ENCODE measurements around the gene CTSK.
"Not testable (repeated sequence)": the region's sequence is repeated elsewhere in the genome, so short reads cannot be mapped to it uniquely, and the experiment has no call there.

CTSK gene

DNA sequence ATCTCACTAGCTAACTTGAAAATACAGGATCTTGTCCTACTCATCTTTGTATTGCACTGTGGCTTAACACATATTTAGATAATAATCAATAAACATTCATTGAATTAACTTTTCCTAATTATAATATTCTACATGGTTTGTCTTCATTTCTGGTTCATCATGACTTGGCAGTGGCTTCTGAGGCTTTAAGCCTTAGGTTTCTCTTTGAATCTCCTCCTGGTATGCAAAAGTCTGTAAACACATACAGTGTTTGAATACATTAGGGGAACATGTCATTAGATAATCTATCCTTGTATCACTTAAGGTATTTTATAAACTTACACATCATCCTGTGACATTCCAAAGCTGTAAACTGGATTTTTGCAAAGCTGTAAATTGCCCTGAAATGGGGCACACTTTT, 20.6 kb downstream of the CTSK start:
- H3K9me3 Mint-ChIP-seq = no peaks in the 10 kb centered on the region
- no peak overlapping the region for H3K4me3 Mint-ChIP-seq
- DNase-seq (ENCODE audit: low spot score in 2 of 2) (no peak), ATAC-seq (peak; percentile 21)
- H3K4me1 Mint-ChIP-seq = no peaks in the 10 kb centered on the region
- no peaks in the 10 kb centered on the region for H3K36me3 Mint-ChIP-seq
- H3K27ac Mint-ChIP-seq = no peak overlapping the region

DNA sequence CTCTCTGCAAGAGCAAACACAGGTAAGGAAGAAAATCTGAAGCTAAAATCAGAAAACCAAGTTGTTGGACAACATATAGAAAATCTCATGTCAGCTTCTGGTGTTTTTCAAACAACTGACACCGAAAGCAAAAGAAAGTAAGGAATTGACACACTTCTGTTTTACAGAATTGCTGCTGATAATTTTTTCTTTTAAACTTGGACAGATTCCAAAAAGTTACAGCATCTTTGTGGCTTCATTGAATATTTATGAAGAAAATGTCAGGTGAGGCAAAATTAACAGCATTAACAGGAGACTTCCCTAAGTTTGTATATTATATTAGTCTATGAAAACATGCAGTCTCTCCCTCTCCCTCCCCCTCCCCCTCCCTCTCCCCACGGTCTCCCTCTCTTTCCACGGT, 27.6 kb downstream of the CTSK start:
- no peak overlapping the region for H3K27ac Mint-ChIP-seq
- ATAC-seq (no peak), DNase-seq (ENCODE audit: low spot score in 2 of 2) (no peak)

DNA sequence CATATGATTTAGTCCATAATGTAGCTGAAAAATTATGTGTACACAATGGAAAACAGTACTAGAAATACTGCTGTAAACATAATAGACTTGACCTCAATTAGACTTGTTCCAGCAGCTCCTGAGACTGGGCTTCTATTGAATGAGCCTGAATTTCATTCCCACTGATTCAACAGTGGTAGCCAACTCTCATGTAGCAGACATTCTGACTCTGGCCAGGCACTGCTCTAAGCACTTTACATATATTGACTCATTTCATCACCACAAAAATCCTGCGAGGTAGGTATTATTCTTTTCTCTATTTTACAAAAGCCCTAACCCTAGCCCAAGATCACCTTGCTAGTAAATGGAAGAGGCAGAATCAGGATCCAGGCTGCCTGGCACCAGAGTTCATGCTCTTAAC, 29.7 kb downstream of the CTSK start:
- Mint-ChIP-seq H3K4me1 (peaks cover 7% of the 10 kb centered on the region), H3K36me3 (no peaks in the 10 kb centered on the region), H3K9me3 (no peaks in the 10 kb centered on the region), H3K27ac (no peak overlapping the region), H3K4me3 (no peak overlapping the region)
- no peak for DNase-seq (ENCODE audit: low spot score in 2 of 2)
- peak; percentile 65 for ATAC-seq

More for the DNA sequence above, 27.6 kb downstream of the CTSK start:
- peaks cover 7% of the 10 kb centered on the region for H3K4me1 Mint-ChIP-seq
- H3K36me3 Mint-ChIP-seq = no peaks in the 10 kb centered on the region
- no peak overlapping the region for H3K4me3 Mint-ChIP-seq
- H3K9me3 Mint-ChIP-seq = no peaks in the 10 kb centered on the region

DNA sequence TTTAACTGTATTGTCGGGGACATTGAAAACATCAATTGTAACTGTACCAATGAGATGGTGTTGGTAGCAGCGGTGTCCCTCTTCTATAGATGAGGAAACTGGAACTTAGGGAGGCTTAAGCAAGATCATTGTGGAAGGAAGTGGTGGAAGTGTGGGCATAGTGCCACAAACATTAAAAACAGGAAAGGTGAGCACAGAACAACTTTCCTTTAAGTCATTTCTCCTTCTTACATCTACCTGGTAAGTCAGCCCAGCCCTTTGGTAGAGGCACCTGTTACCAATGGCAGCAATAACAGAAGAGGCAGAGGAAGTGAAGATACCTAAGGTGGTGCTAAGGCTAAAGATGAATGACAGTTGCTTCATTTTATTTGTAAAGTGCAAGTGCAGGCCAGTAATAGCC, 30.5 kb downstream of the CTSK start:
- ATAC-seq = no peak
- H3K4me3 Mint-ChIP-seq = no peak overlapping the region
- peaks cover 7% of the 10 kb centered on the region for H3K4me1 Mint-ChIP-seq
- H3K36me3 Mint-ChIP-seq = no peaks in the 10 kb centered on the region
- no peak overlapping the region for H3K27ac Mint-ChIP-seq
- no peaks in the 10 kb centered on the region for H3K9me3 Mint-ChIP-seq
- no peak for DNase-seq (ENCODE audit: low spot score in 2 of 2)

DNA sequence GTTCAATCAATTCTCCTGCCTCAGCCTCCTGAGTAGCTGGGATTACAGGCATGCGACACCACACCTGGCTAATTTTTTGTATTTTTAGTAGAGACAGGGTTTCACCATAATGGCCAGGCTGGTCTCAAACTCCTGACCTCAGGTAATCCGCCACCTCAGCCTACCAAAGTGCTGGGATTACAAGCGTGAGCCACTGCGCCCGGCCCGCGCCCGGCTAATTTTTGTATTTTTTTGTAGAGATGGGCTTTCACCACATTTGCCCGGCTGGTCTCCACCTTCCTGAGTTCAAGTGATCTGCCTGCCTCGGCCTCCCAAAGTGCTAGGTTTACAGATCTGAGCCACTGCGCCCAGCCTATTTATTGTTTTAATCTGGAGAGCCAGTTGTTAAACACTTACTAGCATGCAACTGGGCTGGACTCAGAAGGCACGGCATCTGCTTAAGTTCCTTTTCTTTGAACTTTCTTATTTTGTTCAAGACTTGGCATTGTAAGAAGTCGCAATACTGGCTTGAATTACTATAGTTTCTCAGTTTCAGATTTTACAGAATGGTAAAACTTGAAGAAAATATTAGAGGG, 32.0 kb downstream of the CTSK start:
- not testable (repeated sequence) for H3K9me3 Mint-ChIP-seq; DNase-seq (ENCODE audit: low spot score in 2 of 2); H3K4me3 Mint-ChIP-seq; H3K36me3 Mint-ChIP-seq; H3K27ac Mint-ChIP-seq; ATAC-seq
- peaks cover 18% of the 10 kb centered on the region for H3K4me1 Mint-ChIP-seq

DNA sequence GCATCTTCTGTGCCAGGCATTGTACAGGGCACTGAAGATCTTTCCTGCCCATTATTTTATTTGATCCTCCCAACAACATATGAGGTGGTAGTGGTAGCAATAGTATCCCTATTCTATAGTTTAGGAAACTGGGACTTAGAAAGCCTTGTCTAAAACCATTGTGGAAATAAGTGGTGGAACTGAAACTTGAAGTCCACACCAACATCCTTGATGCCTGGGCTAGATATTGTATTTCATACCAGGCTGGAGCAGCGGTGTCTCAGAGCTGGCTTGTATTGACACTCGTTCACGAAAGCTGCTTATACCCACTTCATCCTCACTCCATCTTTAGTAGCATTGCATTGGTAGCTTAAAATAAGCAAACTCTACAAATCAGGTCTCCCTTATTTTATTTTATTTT, 32.8 kb downstream of the CTSK start:
- H3K27ac Mint-ChIP-seq = no peak overlapping the region
- peaks cover 26% of the 10 kb centered on the region for H3K4me1 Mint-ChIP-seq
- no peak overlapping the region for H3K4me3 Mint-ChIP-seq
- no peaks in the 10 kb centered on the region for H3K9me3 Mint-ChIP-seq
- H3K36me3 Mint-ChIP-seq = no peaks in the 10 kb centered on the region
- ATAC-seq = no peak
- no peak for DNase-seq (ENCODE audit: low spot score in 2 of 2)

DNA sequence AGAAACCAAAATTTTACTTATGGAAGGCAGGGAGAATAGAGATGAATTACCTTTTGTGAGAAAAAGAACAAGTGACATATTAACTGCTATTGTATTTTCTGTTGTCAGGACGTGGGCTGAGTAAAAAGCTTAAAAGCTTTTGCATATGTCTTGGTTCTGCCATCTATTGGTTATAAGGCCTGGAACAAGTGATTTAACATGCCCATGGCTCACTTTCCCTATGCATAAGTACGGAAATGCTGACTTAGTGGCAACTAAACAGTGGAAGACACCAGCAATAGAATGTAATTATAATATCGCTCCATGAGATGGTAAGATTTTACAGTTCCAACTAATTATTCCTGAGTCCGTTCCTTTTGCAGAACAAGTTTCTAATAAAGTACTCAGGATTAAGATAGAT, 35.7 kb downstream of the CTSK start:
- Mint-ChIP-seq H3K36me3 (no peaks in the 10 kb centered on the region), H3K9me3 (no peaks in the 10 kb centered on the region), H3K4me3 (no peak overlapping the region), H3K27ac (no peak overlapping the region), H3K4me1 (peaks cover 22% of the 10 kb centered on the region)
- no peak for DNase-seq (ENCODE audit: low spot score in 2 of 2)
- ATAC-seq = no peak

DNA sequence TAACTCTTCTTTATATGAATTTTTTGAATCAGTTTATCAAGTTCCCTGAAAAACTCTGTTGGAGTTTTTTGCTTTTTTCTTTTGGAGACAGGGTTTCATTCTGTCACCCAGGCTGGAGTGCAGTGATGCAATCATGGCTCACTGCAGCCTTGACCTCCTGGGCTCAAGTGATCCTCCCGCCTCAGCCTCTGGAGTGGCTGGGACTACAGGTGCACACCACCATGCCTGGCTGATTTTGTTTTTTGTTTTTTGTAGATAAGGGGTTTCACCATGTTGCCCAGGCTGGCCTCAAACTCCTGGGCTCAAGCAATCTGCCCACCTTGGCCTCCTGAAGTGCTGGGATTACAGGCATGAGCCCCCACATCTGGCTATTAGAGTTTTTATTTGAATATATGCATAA, 40.4 kb downstream of the CTSK start:
- H3K4me3 Mint-ChIP-seq; ATAC-seq; DNase-seq (ENCODE audit: low spot score in 2 of 2); H3K36me3 Mint-ChIP-seq; H3K9me3 Mint-ChIP-seq: not testable (repeated sequence)
- Mint-ChIP-seq H3K27ac (peak overlapping the region; percentile 43), H3K4me1 (peaks cover 47% of the 10 kb centered on the region)

DNA sequence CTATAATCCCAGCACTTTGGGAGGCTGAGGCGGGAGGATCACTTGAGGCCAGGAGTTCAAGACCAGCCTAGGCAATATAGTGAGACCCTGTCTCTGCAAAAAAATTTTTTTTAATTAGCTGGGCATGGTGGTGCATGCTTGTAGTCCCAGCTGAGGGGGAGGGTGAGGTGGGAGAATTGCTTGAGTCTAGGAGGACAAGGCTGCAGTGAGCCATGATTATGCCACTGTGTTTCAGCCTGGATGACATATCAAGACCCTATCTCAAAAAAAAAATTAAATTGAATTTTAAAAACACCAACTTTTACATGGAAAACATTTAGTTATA, 42.1 kb downstream of the CTSK start:
- Mint-ChIP-seq H3K27ac (peak overlapping the region; percentile 95), H3K4me1 (peaks cover 50% of the 10 kb centered on the region), H3K4me3 (peak overlapping the region; percentile 83)
- H3K9me3 Mint-ChIP-seq; H3K36me3 Mint-ChIP-seq; DNase-seq (ENCODE audit: low spot score in 2 of 2): not testable (repeated sequence)
- peak; percentile 23 for ATAC-seq

DNA sequence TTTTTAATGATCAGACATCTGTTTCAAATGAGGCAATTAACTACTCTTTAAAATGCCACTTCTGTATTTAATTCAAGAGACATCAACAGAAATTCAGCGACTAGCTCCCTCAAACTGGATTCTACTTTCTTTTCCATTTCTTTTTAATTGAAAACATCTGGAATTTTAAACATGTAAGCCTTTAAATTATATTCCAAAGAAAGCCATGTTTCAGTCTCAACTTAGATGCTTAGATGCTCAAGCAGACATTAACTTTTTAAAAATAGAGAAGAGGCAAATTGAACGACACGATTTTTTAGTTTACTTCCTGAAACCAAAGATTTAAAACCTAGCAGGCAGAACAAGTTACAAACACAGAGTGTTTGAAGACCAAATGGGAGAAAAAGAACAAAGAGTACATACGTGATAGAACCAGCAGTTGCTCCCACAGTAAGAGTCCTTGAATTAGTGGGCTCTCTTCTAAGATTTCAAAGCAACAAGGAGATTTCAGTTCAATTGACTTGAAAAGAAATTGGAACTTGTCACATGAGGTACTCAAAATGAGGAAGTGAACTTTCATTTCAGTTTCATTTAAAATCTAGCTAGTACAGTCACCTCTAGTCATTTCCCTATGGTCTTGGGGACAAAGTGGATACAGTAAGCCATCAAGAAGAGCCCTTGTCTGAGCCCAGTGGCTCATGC, 42.6 kb downstream of the CTSK start, which contains the start of gene CTSS:
Gene CTSS, minus strand, starts transcription at position 483 of the 681 bp plus-strand sequence. CDS start 1,015 bp downstream, outside the sequence.
- no peak for DNase-seq (ENCODE audit: low spot score in 2 of 2)
- H3K9me3 Mint-ChIP-seq = no peaks in the 10 kb centered on the region
- peaks cover 48% of the 10 kb centered on the region for H3K4me1 Mint-ChIP-seq
- H3K4me3 Mint-ChIP-seq = peak within 1 kb of the TSS; percentile 83
- peaks cover 11% of the 10 kb centered on the region for H3K36me3 Mint-ChIP-seq
- H3K27ac Mint-ChIP-seq = peak within 1 kb of the TSS; percentile 95
- peak; percentile 96 for ATAC-seq

DNA sequence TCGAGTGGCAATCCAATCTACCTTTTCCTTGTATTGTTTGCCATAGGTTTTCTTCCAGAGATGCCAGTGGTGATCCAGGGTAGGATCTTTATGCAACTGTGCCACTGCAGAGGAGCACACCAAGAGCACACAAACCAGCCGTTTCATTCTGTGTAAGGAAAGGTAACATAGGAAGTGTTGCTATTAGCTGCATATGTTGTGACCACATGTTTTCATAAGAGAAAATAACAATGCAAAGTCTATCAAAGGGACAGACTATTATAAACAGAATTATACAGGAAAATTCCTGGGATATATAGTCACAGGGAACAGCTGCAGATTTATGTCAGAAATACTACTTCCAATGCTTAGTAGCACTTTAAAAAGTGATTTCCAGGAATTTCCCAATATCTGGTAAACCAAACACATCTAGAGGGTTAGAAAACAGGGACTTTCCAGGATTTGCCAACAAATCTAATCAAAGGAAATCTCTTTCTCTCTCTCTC, 43.4 kb downstream of the CTSK start:
- H3K4me3 Mint-ChIP-seq = peak overlapping the region; percentile 83
- peak overlapping the region; percentile 95 for H3K27ac Mint-ChIP-seq
- H3K9me3 Mint-ChIP-seq = no peaks in the 10 kb centered on the region
- H3K4me1 Mint-ChIP-seq = peaks cover 53% of the 10 kb centered on the region
- DNase-seq (ENCODE audit: low spot score in 2 of 2) (no peak), ATAC-seq (peak; percentile 61)
- peaks cover 19% of the 10 kb centered on the region for H3K36me3 Mint-ChIP-seq

DNA sequence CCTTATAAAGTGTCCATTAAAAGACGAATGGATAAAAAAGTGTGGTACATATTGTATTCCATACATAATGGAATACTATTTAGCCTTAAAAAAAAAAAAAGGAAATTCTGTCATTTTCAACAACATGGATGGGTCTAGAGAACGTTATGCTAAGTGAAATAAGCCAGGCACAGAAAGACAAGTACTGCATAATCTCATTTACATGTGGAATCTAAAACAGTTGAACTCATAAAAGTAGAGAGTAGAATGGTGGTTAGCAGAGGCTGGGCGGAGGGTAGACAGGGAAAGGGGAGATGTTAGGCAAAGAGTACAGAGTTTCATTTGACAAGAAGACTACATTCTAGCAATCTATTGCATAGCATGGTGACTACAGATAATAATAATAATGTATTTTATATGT, 45.0 kb downstream of the CTSK start:
- no peak for DNase-seq (ENCODE audit: low spot score in 2 of 2)
- no peaks in the 10 kb centered on the region for H3K9me3 Mint-ChIP-seq
- peaks cover 35% of the 10 kb centered on the region for H3K36me3 Mint-ChIP-seq
- H3K4me3 Mint-ChIP-seq = no peak overlapping the region
- peaks cover 53% of the 10 kb centered on the region for H3K4me1 Mint-ChIP-seq
- H3K27ac Mint-ChIP-seq = no peak overlapping the region
- no peak for ATAC-seq

DNA sequence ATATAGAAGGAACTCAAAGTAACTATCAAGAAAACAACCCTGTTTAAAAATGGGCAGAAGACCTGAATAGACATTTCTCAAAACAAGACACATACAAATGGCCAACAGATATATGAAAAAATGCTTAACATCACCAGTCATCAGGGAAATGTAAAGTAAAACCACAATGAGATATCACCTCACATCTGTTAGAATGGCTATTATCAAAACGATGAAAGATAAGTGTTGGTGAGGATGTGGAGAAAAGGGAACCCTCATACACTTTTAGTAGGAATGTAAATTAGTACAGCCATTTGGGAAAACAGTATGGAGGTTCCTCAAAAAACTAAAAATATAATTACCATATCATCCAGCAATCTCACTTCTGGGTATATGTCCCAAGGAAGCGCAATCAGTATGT, 45.5 kb downstream of the CTSK start:
- DNase-seq (ENCODE audit: low spot score in 2 of 2) (no peak), ATAC-seq (no peak)
- H3K27ac Mint-ChIP-seq = no peak overlapping the region
- peaks cover 40% of the 10 kb centered on the region for H3K36me3 Mint-ChIP-seq
- H3K9me3 Mint-ChIP-seq = no peaks in the 10 kb centered on the region
- H3K4me1 Mint-ChIP-seq = peaks cover 53% of the 10 kb centered on the region
- H3K4me3 Mint-ChIP-seq = no peak overlapping the region

DNA sequence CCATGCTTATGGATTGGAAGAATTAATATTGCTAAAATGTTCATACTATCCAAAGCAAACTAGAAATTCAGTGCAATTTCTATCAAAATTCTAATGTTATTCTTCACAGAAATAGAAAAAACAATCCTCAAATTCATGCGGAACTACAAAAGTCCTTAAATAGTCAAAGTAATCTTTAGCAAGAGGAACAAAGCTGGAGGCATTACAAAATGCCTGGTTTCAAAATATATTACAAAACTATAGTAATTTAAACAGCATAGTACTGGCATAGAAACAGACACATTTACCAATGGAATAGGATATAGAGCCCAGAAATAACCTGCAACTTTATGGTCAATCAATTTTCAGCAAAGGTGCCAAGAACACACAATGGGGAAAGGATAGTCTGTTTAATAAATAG, 46.3 kb downstream of the CTSK start:
- Mint-ChIP-seq H3K4me1 (peaks cover 53% of the 10 kb centered on the region), H3K36me3 (peaks cover 48% of the 10 kb centered on the region), H3K27ac (no peak overlapping the region), H3K4me3 (no peak overlapping the region), H3K9me3 (no peaks in the 10 kb centered on the region)
- ATAC-seq (no peak), DNase-seq (ENCODE audit: low spot score in 2 of 2) (no peak)

DNA sequence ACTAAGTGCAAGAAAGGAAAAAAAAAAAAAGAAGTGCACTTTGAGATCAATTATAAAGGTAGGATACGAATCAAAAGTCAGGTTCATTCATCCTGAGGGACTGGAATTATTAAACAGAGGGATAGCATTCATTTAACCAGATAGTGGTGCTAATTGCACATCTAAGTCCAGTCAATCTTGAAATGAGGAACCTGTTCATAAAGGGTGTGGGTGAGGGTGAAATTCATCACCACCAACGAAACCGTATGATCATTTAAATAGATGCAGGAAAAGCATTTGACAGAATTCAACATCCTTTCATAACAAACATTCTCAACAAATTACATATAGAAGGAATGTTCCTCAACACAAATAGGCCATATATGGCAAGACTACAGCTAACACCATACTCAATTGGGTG, 48.0 kb downstream of the CTSK start:
- ATAC-seq = no peak
- H3K4me3 Mint-ChIP-seq = no peak overlapping the region
- peaks cover 65% of the 10 kb centered on the region for H3K36me3 Mint-ChIP-seq

DNA sequence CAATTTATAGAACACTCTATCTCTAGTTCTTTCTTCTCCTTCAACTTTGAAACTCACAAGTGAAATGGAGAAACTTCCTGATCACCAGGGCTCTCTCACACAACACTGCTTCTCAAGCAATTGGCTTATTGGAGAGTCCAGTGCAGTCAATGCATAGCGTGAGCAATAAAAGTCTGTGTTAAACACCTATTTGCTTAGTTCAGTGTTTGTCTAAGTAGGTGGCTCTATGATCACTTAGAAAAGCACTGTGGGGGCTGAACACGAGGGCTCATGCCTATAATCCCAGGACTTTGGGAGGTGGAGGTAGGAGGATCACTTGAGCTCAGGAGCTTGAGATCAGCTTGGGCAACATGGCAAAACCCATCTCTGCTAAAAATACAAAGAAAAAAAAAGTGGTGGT, 54.6 kb downstream of the CTSK start:
- H3K4me1 Mint-ChIP-seq = no peaks in the 10 kb centered on the region
- H3K27ac Mint-ChIP-seq = peak overlapping the region; percentile 68
- peaks cover 83% of the 10 kb centered on the region for H3K36me3 Mint-ChIP-seq
- no peaks in the 10 kb centered on the region for H3K9me3 Mint-ChIP-seq
- DNase-seq (ENCODE audit: low spot score in 2 of 2) = no peak
- H3K4me3 Mint-ChIP-seq = no peak overlapping the region
- no peak for ATAC-seq

More for the DNA sequence above, 48.0 kb downstream of the CTSK start:
- Mint-ChIP-seq H3K9me3 (no peaks in the 10 kb centered on the region), H3K27ac (no peak overlapping the region), H3K4me1 (peaks cover 45% of the 10 kb centered on the region)
- no peak for DNase-seq (ENCODE audit: low spot score in 2 of 2)

All from stimulated activated effector memory CD8-positive, alpha-beta T cell treated with anti-CD3 and anti-CD28 coated beads, Interleukin-12 subunit alpha, Interleukin-12 subunit beta, amount 100 ng/mL, for 72 hours (primary cell).